Body of pancreas (tissue), 4 donors: ENCODE measurements around the gene LIN28A. TPM values are rescaled to one million over a fixed set of nuclear protein-coding genes. Genes with fewer than 3 reads are reported as not detected.
"Not testable (repeated sequence)": the region's sequence is repeated elsewhere in the genome, so short reads cannot be mapped to it uniquely, and the experiment has no call there.

Experiments used
- ATAC-seq: fragments of 150-250 bp; one replicate; pipeline ENCODE4 v1.9.1; 2016
- DNase-seq, 4 donors: peaks; one replicate each; pipeline ENCODE4 v3.0.0-alpha.2; 2019
- H3K27ac ChIP-seq, 4 donors: fragments of 200-600 bp; sonication (generic); 1 replicate in 3 of 4; 2 replicates in 1 of 4; pipeline versions ENCODE4 v1.5.1 to v1.6.1; 2016 to 2019; ENCODE audit warnings: mild to moderate bottlenecking in 1 of 4, mixed read lengths in 1 of 4, moderate library complexity in 1 of 4
- H3K27me3 ChIP-seq, 2 donors: fragments of 200-600 bp; sonication (generic); one replicate each; pipeline ENCODE4 v1.6.0; 2016; ENCODE audit warnings: mild to moderate bottlenecking in 1 of 2
- H3K36me3 ChIP-seq, 2 donors: fragments of 200-600 bp; sonication (generic); replicated peaks in 1 of 2; 2 replicates each; pipeline ENCODE4 v1.5.1; 2016; ENCODE audit warnings: low read depth in 2 of 2; ENCODE audit not compliant: insufficient read depth in 1 of 2
- H3K4me1 ChIP-seq: fragments of 200-600 bp; sonication (generic); one replicate; pipeline ENCODE4 v1.6.0; 2016
- H3K4me3 ChIP-seq, 2 donors: fragments of 200-600 bp; sonication (generic); 1 replicate in 1 of 2; 2 replicates in 1 of 2; pipeline ENCODE4 v1.5.1; 2016 to 2019
- H3K9me3 ChIP-seq, 3 donors: fragments of 200-600 bp; sonication (generic); 1 replicate in 2 of 3; 2 replicates in 1 of 3; pipeline ENCODE4 v1.5.1; 2016
- CTCF ChIP-seq, 7 experiments: fragments of 450-650 bp in 4 of 7; fragments of 200-600 bp in 3 of 7; sonication (generic) in 3 of 7; IDR thresholded peaks; one replicate each; pipeline ENCODE4 v1.5.1; 2016 to 2019; ENCODE audit warnings: antibody characterized with exemption in 7 of 7
- POLR2A ChIP-seq, 3 donors: fragments of 450-650 bp; IDR thresholded peaks; one replicate each; pipeline ENCODE4 v1.6.1; 2016; ENCODE audit warnings: antibody characterized with exemption in 3 of 3, mild to moderate bottlenecking in 2 of 3
- WGBS, 2 donors: methylation state at CpG; one replicate each; pipeline ENCODE4 v1.1.5; 2017; 5-methylcytosine and 5-hydroxymethylcytosine counted together
- intact Hi-C: fragments of 100-400 bp; cut with DNase I; formaldehyde crosslinking; loops from one replicate; pipeline ENCODE4 v1.15.1; 2023
- total RNA-seq, 2 donors: library from RNA; depleted of rRNA; stranded (reverse); fragments of >200 nt; gene quantifications; one replicate each; pipeline ENCODE4 v1.1.0, GENCODE V29; 2016

Gene LIN28A
- total RNA-seq, 2 donors from 2014 or later = not detected

- Histone ChIP-seq H3K27me3 (no peaks in the 10 kb centered on the region), H3K36me3 (no peaks in the 10 kb centered on the region), H3K4me1 (peaks cover 6% of the 10 kb centered on the region), H3K27ac (no peak overlapping the region), H3K9me3 (no peaks in the 10 kb centered on the region), H3K4me3 (no peak overlapping the region)
- WGBS, 2 donors = 85 to 91% methylated on average over 3 of the region's 3 CpGs
- TF ChIP-seq POLR2A (IDR thresholded peaks at IDR 0.05) (no peak), CTCF (IDR thresholded peaks at IDR 0.05) (no peak)
- DNase-seq (no peak), ATAC-seq (no peak)
- intact Hi-C loops = no loop called here
Measured at GRCh38 chr1:26368486-26368885, 42.1 kb upstream of the LIN28A start.

GRCh38 chr1:26370591-26371382, 39.8 kb upstream of the LIN28A start:
- no peak for TF ChIP-seq CTCF (IDR thresholded peaks at IDR 0.05)
- no peak for TF ChIP-seq POLR2A (IDR thresholded peaks at IDR 0.05)
- ATAC-seq (no peak), DNase-seq (no peak)
- Histone ChIP-seq H3K4me3 (no peak overlapping the region), H3K4me1 (no peaks in the 10 kb centered on the region), H3K27me3 (no peaks in the 10 kb centered on the region), H3K9me3 (no peaks in the 10 kb centered on the region), H3K27ac (no peak overlapping the region), H3K36me3 (no peaks in the 10 kb centered on the region)
- WGBS, 2 donors = 47 to 58% methylated on average over 6 of the region's 6 CpGs
- intact Hi-C loops = no loop called here

- intact Hi-C loops = no loop called here
- no peak for TF ChIP-seq CTCF (IDR thresholded peaks at IDR 0.05)
- Histone ChIP-seq H3K9me3 (no peaks in the 10 kb centered on the region), H3K4me1 (no peaks in the 10 kb centered on the region), H3K27me3 (no peaks in the 10 kb centered on the region), H3K27ac (no peak overlapping the region), H3K36me3 (no peaks in the 10 kb centered on the region), H3K4me3 (no peak overlapping the region)
- WGBS, 2 donors = 71 to 83% methylated on average over 4 to 5 of the region's 5 CpGs
- DNase-seq = no peak
- ATAC-seq = no peak
Measured at GRCh38 chr1:26372039-26372438, 38.6 kb upstream of the LIN28A start.

- H3K9me3 ChIP-seq, DNase-seq, H3K36me3 ChIP-seq, H3K27me3 ChIP-seq, H3K4me3 ChIP-seq, intact Hi-C loops, ATAC-seq, H3K4me1 ChIP-seq, H3K27ac ChIP-seq: not testable (repeated sequence)
- WGBS, 2 donors = 65 to 71% methylated on average over 2 to 3 of the region's 3 CpGs
Measured at GRCh38 chr1:26372611-26373010, 38.0 kb upstream of the LIN28A start, which contains the start of gene ZNF683. Gene ZNF683, minus strand, starts transcription at chr1:26372750. Its CDS starts 4,179 bp downstream, at chr1:26368571.

- TF ChIP-seq CTCF (IDR thresholded peaks at IDR 0.05) (no peak), POLR2A (IDR thresholded peaks at IDR 0.05) (no peak)
- no peak for ATAC-seq
- H3K27me3 ChIP-seq = no peaks in the 10 kb centered on the region
- intact Hi-C loops = no loop called here
- H3K4me3 ChIP-seq = no peak overlapping the region
- H3K9me3 ChIP-seq = no peaks in the 10 kb centered on the region
- H3K4me1 ChIP-seq = no peaks in the 10 kb centered on the region
- H3K27ac ChIP-seq = no peak overlapping the region
- 60 to 62% methylated on average over 4 of the region's 4 CpGs for WGBS, 2 donors
- no peak for DNase-seq
- H3K36me3 ChIP-seq = no peaks in the 10 kb centered on the region
Measured at GRCh38 chr1:26373281-26373680, 37.3 kb upstream of the LIN28A start.
